Left ventricle myocardium inferior (tissue), 1 donor: ENCODE data around the gene OR2V1. TPM values are rescaled to one million over a fixed set of nuclear protein-coding genes. Genes with fewer than 3 reads are reported as not detected.
"Not testable (repeated sequence)": the region's sequence is repeated elsewhere in the genome, so short reads cannot be mapped to it uniquely, and the experiment has no call there.

Experiments
- DNase-seq: peaks from one replicate; pipeline ENCODE4 v3.0.0-alpha.2; 2020
- H3K27ac ChIP-seq: fragments of 200-600 bp; replicated peaks from 2 replicates; pipeline ENCODE4 v1.8.0; 2021
- H3K27me3 ChIP-seq: fragments of 200-600 bp; 2 replicates; pipeline ENCODE4 v1.8.0; 2021; ENCODE audit warnings: low read depth
- H3K36me3 ChIP-seq: fragments of 200-600 bp; 2 replicates; pipeline ENCODE4 v1.8.0; 2021
- H3K4me1 ChIP-seq: fragments of 200-600 bp; 2 replicates; pipeline ENCODE4 v1.8.0; 2021
- H3K4me3 ChIP-seq: fragments of 200-600 bp; 2 replicates; pipeline ENCODE4 v1.8.0; 2021; ENCODE audit warnings: mild to moderate bottlenecking, moderate library complexity
- H3K9me3 ChIP-seq: fragments of 200-600 bp; replicated peaks from 2 replicates; pipeline ENCODE4 v1.8.0; 2021
- intact Hi-C: fragments of 100-400 bp; cut with micrococcal nuclease; formaldehyde crosslinking; loops from one replicate; pipeline ENCODE4 v1.11.0; 2022
- total RNA-seq: library from RNA; stranded (reverse); fragmentation: NEBNext Ultra II Directional; extraction: Animal tissue kit (Norgen Biotek cat#: 25700); gene quantifications from one replicate; pipeline ENCODE4 v1.2.1, GENCODE V29; 2021
- TF ChIP-seq, protein P1 (sequence below): fragments of 200-600 bp; IDR thresholded peaks from 2 replicates; pipeline ENCODE4 v1.8.0; 2021; ENCODE audit warnings: antibody characterized with exemption, mild to moderate bottlenecking, borderline replicate concordance
- donor health status: DM: no; HTN: yes; CAD: no; lungs with severe emphysema.

Gene OR2V1
- total RNA-seq, 1 donor from 2014 or later, result not detected

- peaks cover 5% of the 10 kb centered on the region for H3K4me1 ChIP-seq
- H3K9me3 ChIP-seq, result peaks cover 20% of the 10 kb centered on the region
- H3K4me3 ChIP-seq, result no peak overlapping the region
- TF ChIP-seq, protein P1, sequence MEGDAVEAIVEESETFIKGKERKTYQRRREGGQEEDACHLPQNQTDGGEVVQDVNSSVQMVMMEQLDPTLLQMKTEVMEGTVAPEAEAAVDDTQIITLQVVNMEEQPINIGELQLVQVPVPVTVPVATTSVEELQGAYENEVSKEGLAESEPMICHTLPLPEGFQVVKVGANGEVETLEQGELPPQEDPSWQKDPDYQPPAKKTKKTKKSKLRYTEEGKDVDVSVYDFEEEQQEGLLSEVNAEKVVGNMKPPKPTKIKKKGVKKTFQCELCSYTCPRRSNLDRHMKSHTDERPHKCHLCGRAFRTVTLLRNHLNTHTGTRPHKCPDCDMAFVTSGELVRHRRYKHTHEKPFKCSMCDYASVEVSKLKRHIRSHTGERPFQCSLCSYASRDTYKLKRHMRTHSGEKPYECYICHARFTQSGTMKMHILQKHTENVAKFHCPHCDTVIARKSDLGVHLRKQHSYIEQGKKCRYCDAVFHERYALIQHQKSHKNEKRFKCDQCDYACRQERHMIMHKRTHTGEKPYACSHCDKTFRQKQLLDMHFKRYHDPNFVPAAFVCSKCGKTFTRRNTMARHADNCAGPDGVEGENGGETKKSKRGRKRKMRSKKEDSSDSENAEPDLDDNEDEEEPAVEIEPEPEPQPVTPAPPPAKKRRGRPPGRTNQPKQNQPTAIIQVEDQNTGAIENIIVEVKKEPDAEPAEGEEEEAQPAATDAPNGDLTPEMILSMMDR, result no peak
- H3K27me3 ChIP-seq, result peaks cover 27% of the 10 kb centered on the region
- DNase-seq, result no peak
- intact Hi-C loops, result no loop called here
- H3K27ac ChIP-seq, result no peak overlapping the region
- H3K36me3 ChIP-seq, result no peaks in the 10 kb centered on the region
Observed at GRCh38 chr5:181134259-181134658, 3.3 kb upstream of the OR2V1 start.

- peak overlapping the region; percentile 56 for H3K27ac ChIP-seq
- peaks cover 33% of the 10 kb centered on the region for H3K27me3 ChIP-seq
- no peak overlapping the region for H3K4me3 ChIP-seq
- TF ChIP-seq, protein P1, result no peak
- peaks cover 5% of the 10 kb centered on the region for H3K4me1 ChIP-seq
- intact Hi-C loops, result no loop called here
- H3K9me3 ChIP-seq, result peaks cover 17% of the 10 kb centered on the region
- H3K36me3 ChIP-seq, result no peaks in the 10 kb centered on the region
- peak; percentile 80 for DNase-seq
Observed at GRCh38 chr5:181133610-181134231, 2.8 kb upstream of the OR2V1 start.

- H3K36me3 ChIP-seq, result no peaks in the 10 kb centered on the region
Observed at GRCh38 chr5:181133083-181133482, 2.1 kb upstream of the OR2V1 start.

GRCh38 chr5:181131514-181131913, 545 bp upstream of the OR2V1 start:
- no peak overlapping the region for H3K4me3 ChIP-seq
- intact Hi-C loops, result no loop called here
- H3K9me3 ChIP-seq, result peaks cover 10% of the 10 kb centered on the region
- DNase-seq, result no peak
- no peaks in the 10 kb centered on the region for H3K36me3 ChIP-seq
- TF ChIP-seq, protein P1, result no peak
- H3K4me1 ChIP-seq, result peaks cover 5% of the 10 kb centered on the region
- H3K27me3 ChIP-seq, result peaks cover 55% of the 10 kb centered on the region
- no peak overlapping the region for H3K27ac ChIP-seq

More at GRCh38 chr5:181133083-181133482, 2.1 kb upstream of the OR2V1 start:
- H3K9me3 ChIP-seq, result peaks cover 16% of the 10 kb centered on the region
- H3K27ac ChIP-seq, result peak overlapping the region; percentile 56
- intact Hi-C loops, result no loop called here
- H3K4me1 ChIP-seq, result peaks cover 5% of the 10 kb centered on the region
- H3K4me3 ChIP-seq, result no peak overlapping the region
- DNase-seq, result no peak
- TF ChIP-seq, protein P1, result no peak
- H3K27me3 ChIP-seq, result peaks cover 39% of the 10 kb centered on the region

GRCh38 chr5:181130081-181130480, 888 bp downstream of the OR2V1 start:
- intact Hi-C loops, H3K4me3 ChIP-seq, H3K27ac ChIP-seq, H3K36me3 ChIP-seq, H3K9me3 ChIP-seq, H3K4me1 ChIP-seq, DNase-seq: not testable (repeated sequence)
- H3K27me3 ChIP-seq, result peaks cover 66% of the 10 kb centered on the region

DNA sequence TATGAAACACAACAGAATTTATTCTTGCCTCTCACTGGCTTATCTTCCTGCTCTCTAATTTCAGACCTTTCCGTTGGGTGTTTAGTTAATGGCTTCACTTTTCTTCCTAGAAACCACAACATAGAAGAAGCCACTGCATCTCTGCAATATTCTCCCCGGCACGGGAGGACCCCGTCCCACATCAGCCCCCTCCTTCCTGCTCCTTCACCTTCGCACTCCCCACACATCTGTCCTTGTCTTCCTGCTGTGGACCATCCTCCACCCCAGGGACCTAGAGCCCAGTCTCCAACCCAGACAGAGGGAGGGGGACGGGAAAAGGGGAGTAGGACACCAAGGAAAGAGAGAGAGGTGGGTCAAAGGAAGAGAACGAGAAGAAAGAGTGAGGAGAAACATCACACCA, 1.4 kb downstream of the OR2V1 start:
- no peak overlapping the region for H3K4me3 ChIP-seq
- TF ChIP-seq, protein P1, result no peak
- peaks cover 5% of the 10 kb centered on the region for H3K4me1 ChIP-seq
- H3K36me3 ChIP-seq, result no peaks in the 10 kb centered on the region
- no peaks in the 10 kb centered on the region for H3K9me3 ChIP-seq
- no peak overlapping the region for H3K27ac ChIP-seq
- H3K27me3 ChIP-seq, result peaks cover 71% of the 10 kb centered on the region
- no peak for DNase-seq
- intact Hi-C loops, result no loop called here
